Neural cell (in vitro differentiated cells): ENCODE measurements around the gene NDUFS2.

ENCODE experiments used
- EP300 ChIP-seq: fragments of 450-650 bp; conservative IDR thresholded peaks from 2 replicates; pipeline ENCODE4 v1.6.1; 2014; ENCODE audit warnings: antibody characterized with exemption, mild to moderate bottlenecking, moderate library complexity; ENCODE audit not compliant: poor library complexity, severe bottlenecking
- EZH2 ChIP-seq: fragments of 200-600, 300-800 bp; shearing (Covaris generic), sonication (generic); IDR thresholded peaks from 2 replicates; pipeline ENCODE4 v1.6.1; 2014; ENCODE audit warnings: antibody characterized with exemption, low read length, borderline replicate concordance, mild to moderate bottlenecking; ENCODE audit not compliant: insufficient read depth, poor library complexity, severe bottlenecking
- MXI1 ChIP-seq: fragments of 450-650 bp; conservative IDR thresholded peaks from 2 replicates; pipeline ENCODE4 v1.6.1; 2014; ENCODE audit warnings: antibody characterized with exemption, mild to moderate bottlenecking; ENCODE audit not compliant: poor library complexity, severe bottlenecking
- POLR2AphosphoS5 ChIP-seq: IDR thresholded peaks from 2 replicates; pipeline ENCODE4 v1.6.1; 2012
- TAF1 ChIP-seq: IDR thresholded peaks from 2 replicates; pipeline ENCODE4 v1.6.1; 2012; ENCODE audit warnings: low read depth
- TF ChIP-seq, protein P1 (sequence below): IDR thresholded peaks from 2 replicates; pipeline ENCODE4 v1.6.1; 2012; ENCODE audit warnings: borderline replicate concordance
- TF ChIP-seq, protein P2 (sequence below): fragments of 450-650 bp; IDR thresholded peaks from 2 replicates; pipeline ENCODE4 v1.5.1; 2014; ENCODE audit warnings: antibody characterized with exemption, mild to moderate bottlenecking, moderate library complexity; ENCODE audit not compliant: poor library complexity, severe bottlenecking

DNA sequence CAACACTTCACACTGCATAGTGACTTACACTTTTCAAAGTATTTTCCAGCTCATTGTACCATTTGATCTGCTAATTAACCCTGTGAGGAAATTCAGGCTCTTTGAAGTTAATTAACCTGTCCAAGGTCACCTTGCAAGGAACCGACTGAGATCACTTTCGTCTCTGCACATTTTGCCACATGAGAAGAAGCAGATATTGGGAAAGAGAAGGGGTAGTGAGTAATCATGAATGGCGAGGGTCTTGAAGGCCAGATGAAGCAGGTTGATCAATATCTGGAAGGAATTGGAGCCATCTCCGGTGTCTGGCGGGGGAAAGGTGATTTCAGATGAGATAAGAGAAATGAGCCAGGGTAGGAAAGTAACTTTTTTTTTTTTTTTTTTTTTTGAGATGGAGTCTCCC, 17.8 kb downstream of the NDUFS2 start:
- TF ChIP-seq, protein P1, sequence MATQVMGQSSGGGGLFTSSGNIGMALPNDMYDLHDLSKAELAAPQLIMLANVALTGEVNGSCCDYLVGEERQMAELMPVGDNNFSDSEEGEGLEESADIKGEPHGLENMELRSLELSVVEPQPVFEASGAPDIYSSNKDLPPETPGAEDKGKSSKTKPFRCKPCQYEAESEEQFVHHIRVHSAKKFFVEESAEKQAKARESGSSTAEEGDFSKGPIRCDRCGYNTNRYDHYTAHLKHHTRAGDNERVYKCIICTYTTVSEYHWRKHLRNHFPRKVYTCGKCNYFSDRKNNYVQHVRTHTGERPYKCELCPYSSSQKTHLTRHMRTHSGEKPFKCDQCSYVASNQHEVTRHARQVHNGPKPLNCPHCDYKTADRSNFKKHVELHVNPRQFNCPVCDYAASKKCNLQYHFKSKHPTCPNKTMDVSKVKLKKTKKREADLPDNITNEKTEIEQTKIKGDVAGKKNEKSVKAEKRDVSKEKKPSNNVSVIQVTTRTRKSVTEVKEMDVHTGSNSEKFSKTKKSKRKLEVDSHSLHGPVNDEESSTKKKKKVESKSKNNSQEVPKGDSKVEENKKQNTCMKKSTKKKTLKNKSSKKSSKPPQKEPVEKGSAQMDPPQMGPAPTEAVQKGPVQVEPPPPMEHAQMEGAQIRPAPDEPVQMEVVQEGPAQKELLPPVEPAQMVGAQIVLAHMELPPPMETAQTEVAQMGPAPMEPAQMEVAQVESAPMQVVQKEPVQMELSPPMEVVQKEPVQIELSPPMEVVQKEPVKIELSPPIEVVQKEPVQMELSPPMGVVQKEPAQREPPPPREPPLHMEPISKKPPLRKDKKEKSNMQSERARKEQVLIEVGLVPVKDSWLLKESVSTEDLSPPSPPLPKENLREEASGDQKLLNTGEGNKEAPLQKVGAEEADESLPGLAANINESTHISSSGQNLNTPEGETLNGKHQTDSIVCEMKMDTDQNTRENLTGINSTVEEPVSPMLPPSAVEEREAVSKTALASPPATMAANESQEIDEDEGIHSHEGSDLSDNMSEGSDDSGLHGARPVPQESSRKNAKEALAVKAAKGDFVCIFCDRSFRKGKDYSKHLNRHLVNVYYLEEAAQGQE = no peak
- TF ChIP-seq EZH2 (no peak), TAF1 (no peak), POLR2AphosphoS5 (no peak), EP300 (no peak), MXI1 (no peak)
- TF ChIP-seq, protein P2, sequence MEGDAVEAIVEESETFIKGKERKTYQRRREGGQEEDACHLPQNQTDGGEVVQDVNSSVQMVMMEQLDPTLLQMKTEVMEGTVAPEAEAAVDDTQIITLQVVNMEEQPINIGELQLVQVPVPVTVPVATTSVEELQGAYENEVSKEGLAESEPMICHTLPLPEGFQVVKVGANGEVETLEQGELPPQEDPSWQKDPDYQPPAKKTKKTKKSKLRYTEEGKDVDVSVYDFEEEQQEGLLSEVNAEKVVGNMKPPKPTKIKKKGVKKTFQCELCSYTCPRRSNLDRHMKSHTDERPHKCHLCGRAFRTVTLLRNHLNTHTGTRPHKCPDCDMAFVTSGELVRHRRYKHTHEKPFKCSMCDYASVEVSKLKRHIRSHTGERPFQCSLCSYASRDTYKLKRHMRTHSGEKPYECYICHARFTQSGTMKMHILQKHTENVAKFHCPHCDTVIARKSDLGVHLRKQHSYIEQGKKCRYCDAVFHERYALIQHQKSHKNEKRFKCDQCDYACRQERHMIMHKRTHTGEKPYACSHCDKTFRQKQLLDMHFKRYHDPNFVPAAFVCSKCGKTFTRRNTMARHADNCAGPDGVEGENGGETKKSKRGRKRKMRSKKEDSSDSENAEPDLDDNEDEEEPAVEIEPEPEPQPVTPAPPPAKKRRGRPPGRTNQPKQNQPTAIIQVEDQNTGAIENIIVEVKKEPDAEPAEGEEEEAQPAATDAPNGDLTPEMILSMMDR = no peak
